HG03558 (cell line): ENCODE results near the gene MRPS6.

Experiments
- ATAC-seq: cut with Tn5 transposase; IDR thresholded peaks from one replicate; pipeline ENCODE4 v1.9.1; 2021; ENCODE audit warnings: moderate number of reproducible peaks; ENCODE audit not compliant: unreplicated experiment; ENCODE audit errors: extremely low read depth

The MRPS6 gene

GRCh38 chr21:34065027-34065426, 8.4 kb upstream of the MRPS6 start:
- no peak for ATAC-seq

GRCh38 chr21:34071683-34072082, 1.7 kb upstream of the MRPS6 start:
- ATAC-seq, result no peak

- no peak for ATAC-seq
These were observed 990 bp upstream of the MRPS6 start for GRCh38 chr21:34072145-34073031.

- peak; percentile 21 for ATAC-seq
These were observed 438 bp downstream of the MRPS6 start for GRCh38 chr21:34073749-34074282.

- no peak for ATAC-seq
These were observed 1.1 kb downstream of the MRPS6 start for GRCh38 chr21:34074283-34075090.

GRCh38 chr21:34075091-34075425, 1.7 kb downstream of the MRPS6 start:
- ATAC-seq, result no peak

GRCh38 chr21:34075760-34076660, 2.6 kb downstream of the MRPS6 start:
- ATAC-seq, result no peak

- no peak for ATAC-seq
These were observed 3.5 kb downstream of the MRPS6 start for GRCh38 chr21:34076835-34077234.

GRCh38 chr21:34077888-34078287, 4.5 kb downstream of the MRPS6 start:
- no peak for ATAC-seq

GRCh38 chr21:34078915-34079314, 5.5 kb downstream of the MRPS6 start:
- no peak for ATAC-seq

- no peak for ATAC-seq
These were observed 7.3 kb downstream of the MRPS6 start for GRCh38 chr21:34080710-34081109.

- ATAC-seq, result no peak
These were observed 9.4 kb downstream of the MRPS6 start for GRCh38 chr21:34082769-34083168.

- no peak for ATAC-seq
These were observed 10.0 kb downstream of the MRPS6 start for GRCh38 chr21:34083357-34083756.

GRCh38 chr21:34085129-34085528, 11.8 kb downstream of the MRPS6 start:
- ATAC-seq, result no peak

- no peak for ATAC-seq
These were observed 13.5 kb downstream of the MRPS6 start for GRCh38 chr21:34086887-34087306.

GRCh38 chr21:34088752-34089151, 15.4 kb downstream of the MRPS6 start:
- ATAC-seq, result no peak

GRCh38 chr21:34091032-34091431, 17.7 kb downstream of the MRPS6 start:
- no peak for ATAC-seq

GRCh38 chr21:34091607-34092006, 18.2 kb downstream of the MRPS6 start:
- ATAC-seq, result no peak

GRCh38 chr21:34092262-34092921, 19.0 kb downstream of the MRPS6 start:
- ATAC-seq, result no peak

GRCh38 chr21:34093083-34093482, 19.7 kb downstream of the MRPS6 start:
- ATAC-seq, result no peak
